Measurements from ENCODE around the gene LGR6.
"Not testable (repeated sequence)": the region's sequence is repeated elsewhere in the genome, so short reads cannot be mapped to it uniquely, and the experiment has no call there.

Gene LGR6

GRCh38 chr1:202349206-202349928 lies 155.8 kb downstream of the LGR6 start:
- Mint-ChIP-seq H3K36me3 (no peaks in the 10 kb centered on the region), H3K27me3 (no peaks in the 10 kb centered on the region), H3K9me3 (no peaks in the 10 kb centered on the region), H3K4me3 (peak overlapping the region; percentile 92), H3K4me1 (peaks cover 29% of the 10 kb centered on the region), H3K27ac (peak overlapping the region; percentile 71)

- peaks cover 29% of the 10 kb centered on the region for H3K4me1 Mint-ChIP-seq
- H3K4me3 Mint-ChIP-seq, result no peak overlapping the region
- peaks cover 4% of the 10 kb centered on the region for H3K36me3 Mint-ChIP-seq
- no peaks in the 10 kb centered on the region for H3K27me3 Mint-ChIP-seq
- H3K9me3 Mint-ChIP-seq, result no peaks in the 10 kb centered on the region
- H3K27ac Mint-ChIP-seq, result no peak overlapping the region
Observed at GRCh38 chr1:202351725-202352124, 158.1 kb downstream of the LGR6 start.

GRCh38 chr1:202352583-202353197 lies 159.1 kb downstream of the LGR6 start:
- not testable (repeated sequence) for H3K4me3 Mint-ChIP-seq, H3K27me3 Mint-ChIP-seq, H3K36me3 Mint-ChIP-seq, H3K27ac Mint-ChIP-seq, H3K9me3 Mint-ChIP-seq
- H3K4me1 Mint-ChIP-seq, result peaks cover 28% of the 10 kb centered on the region

GRCh38 chr1:202355944-202356553 lies 162.4 kb downstream of the LGR6 start:
- Mint-ChIP-seq H3K27ac (no peak overlapping the region), H3K36me3 (peaks cover 6% of the 10 kb centered on the region), H3K4me3 (no peak overlapping the region), H3K4me1 (peaks cover 16% of the 10 kb centered on the region), H3K9me3 (no peaks in the 10 kb centered on the region), H3K27me3 (no peaks in the 10 kb centered on the region)

GRCh38 chr1:202357506-202357905 lies 163.9 kb downstream of the LGR6 start:
- Mint-ChIP-seq H3K36me3 (peaks cover 6% of the 10 kb centered on the region), H3K27me3 (no peaks in the 10 kb centered on the region), H3K9me3 (no peaks in the 10 kb centered on the region), H3K4me1 (peaks cover 18% of the 10 kb centered on the region), H3K27ac (no peak overlapping the region), H3K4me3 (no peak overlapping the region)

GRCh38 chr1:202361224-202361623 lies 167.6 kb downstream of the LGR6 start:
- H3K27ac Mint-ChIP-seq, result no peak overlapping the region
- no peak overlapping the region for H3K4me3 Mint-ChIP-seq
- H3K36me3 Mint-ChIP-seq, result peaks cover 4% of the 10 kb centered on the region
- no peaks in the 10 kb centered on the region for H3K9me3 Mint-ChIP-seq
- peaks cover 16% of the 10 kb centered on the region for H3K4me1 Mint-ChIP-seq
- no peaks in the 10 kb centered on the region for H3K27me3 Mint-ChIP-seq

- no peaks in the 10 kb centered on the region for H3K27me3 Mint-ChIP-seq
- H3K4me3 Mint-ChIP-seq, result no peak overlapping the region
- H3K4me1 Mint-ChIP-seq, result peaks cover 16% of the 10 kb centered on the region
- no peak overlapping the region for H3K27ac Mint-ChIP-seq
- no peaks in the 10 kb centered on the region for H3K9me3 Mint-ChIP-seq
- peaks cover 1% of the 10 kb centered on the region for H3K36me3 Mint-ChIP-seq
Observed at GRCh38 chr1:202361701-202362100, 168.1 kb downstream of the LGR6 start.

- H3K4me3 Mint-ChIP-seq, result no peak overlapping the region
- H3K4me1 Mint-ChIP-seq, result peaks cover 16% of the 10 kb centered on the region
- peaks cover 1% of the 10 kb centered on the region for H3K36me3 Mint-ChIP-seq
- H3K9me3 Mint-ChIP-seq, result no peaks in the 10 kb centered on the region
- H3K27me3 Mint-ChIP-seq, result no peaks in the 10 kb centered on the region
- no peak overlapping the region for H3K27ac Mint-ChIP-seq
Observed at GRCh38 chr1:202362212-202362611, 168.6 kb downstream of the LGR6 start.

- Mint-ChIP-seq H3K27ac (no peak overlapping the region), H3K27me3 (no peaks in the 10 kb centered on the region), H3K4me3 (no peak overlapping the region), H3K9me3 (no peaks in the 10 kb centered on the region), H3K4me1 (peaks cover 10% of the 10 kb centered on the region), H3K36me3 (peaks cover 4% of the 10 kb centered on the region)
Observed at GRCh38 chr1:202365092-202365815, 171.7 kb downstream of the LGR6 start.

- H3K36me3 Mint-ChIP-seq, result peaks cover 4% of the 10 kb centered on the region
- no peaks in the 10 kb centered on the region for H3K27me3 Mint-ChIP-seq
- H3K9me3 Mint-ChIP-seq, result no peaks in the 10 kb centered on the region
- no peak overlapping the region for H3K27ac Mint-ChIP-seq
- H3K4me3 Mint-ChIP-seq, result no peak overlapping the region
- H3K4me1 Mint-ChIP-seq, result peaks cover under 1% of the 10 kb centered on the region
Observed at GRCh38 chr1:202367271-202367670, 173.7 kb downstream of the LGR6 start.
